GM19468 (cell line): ENCODE data around the gene KCNMA1.

Experiments
- ATAC-seq: cut with Tn5 transposase; IDR thresholded peaks from one replicate; pipeline ENCODE4 v1.9.1; 2021; ENCODE audit warnings: mild to moderate bottlenecking, moderate library complexity, moderate number of reproducible peaks; ENCODE audit not compliant: unreplicated experiment; ENCODE audit errors: extremely low read depth

KCNMA1 gene

DNA sequence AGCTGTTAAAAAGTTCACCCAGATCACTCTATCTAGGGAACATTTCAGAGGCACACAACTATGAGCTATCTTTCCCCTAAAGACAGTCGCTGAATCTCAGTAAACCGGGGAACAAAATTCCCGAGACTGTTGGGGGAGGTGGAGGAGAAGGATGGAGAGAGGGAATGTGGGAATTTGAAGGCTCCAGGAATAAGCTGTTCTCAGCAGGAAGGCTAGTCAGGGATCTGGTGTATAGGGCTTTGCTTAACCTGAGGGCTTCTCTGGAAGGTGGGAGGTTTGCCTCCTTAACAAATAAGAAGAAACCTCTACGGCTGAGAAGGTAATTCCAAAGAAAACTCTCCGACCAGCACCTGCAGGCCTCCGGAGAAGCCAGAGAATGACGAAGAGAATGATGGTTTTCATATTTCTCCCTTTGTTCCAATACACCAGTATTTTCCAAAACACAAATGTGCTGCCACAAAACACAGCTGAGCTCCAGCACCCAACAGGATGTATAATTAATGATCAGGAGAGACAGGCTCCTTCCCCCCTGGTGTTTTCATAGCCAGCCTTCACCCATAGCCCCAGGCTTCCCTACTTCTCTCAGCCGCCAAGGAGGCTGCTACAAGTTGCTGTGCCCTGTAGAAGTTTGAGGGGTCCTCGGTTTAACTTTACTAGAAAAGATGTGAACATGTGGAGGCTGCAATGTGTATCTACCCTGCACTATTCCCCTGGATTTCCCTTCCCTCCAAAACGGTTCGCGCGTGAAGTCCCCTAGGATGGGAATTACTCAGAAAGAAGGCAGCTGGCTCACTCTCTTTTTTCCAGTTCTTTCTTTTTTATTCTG, 2.0 kb downstream of the KCNMA1 start:
- ATAC-seq = no peak

DNA sequence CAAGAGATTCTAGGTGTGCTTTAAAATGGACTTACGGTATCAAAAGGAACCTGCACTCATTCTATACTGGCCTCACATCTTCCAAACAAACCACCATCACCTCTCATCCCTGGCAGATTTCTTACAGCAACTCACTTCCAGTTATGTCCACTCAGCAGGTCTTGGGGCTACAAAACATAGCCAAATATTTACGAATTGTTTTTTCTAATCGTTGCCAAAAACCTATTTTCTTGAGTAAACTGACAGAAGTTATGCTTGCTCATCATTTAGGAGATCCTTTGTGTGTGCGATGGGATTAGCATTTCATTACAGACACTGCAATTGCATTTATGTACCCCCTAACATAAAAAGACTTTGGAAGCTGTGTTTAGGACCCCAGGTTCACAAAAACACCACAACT, 2.7 kb downstream of the KCNMA1 start:
- no peak for ATAC-seq

DNA sequence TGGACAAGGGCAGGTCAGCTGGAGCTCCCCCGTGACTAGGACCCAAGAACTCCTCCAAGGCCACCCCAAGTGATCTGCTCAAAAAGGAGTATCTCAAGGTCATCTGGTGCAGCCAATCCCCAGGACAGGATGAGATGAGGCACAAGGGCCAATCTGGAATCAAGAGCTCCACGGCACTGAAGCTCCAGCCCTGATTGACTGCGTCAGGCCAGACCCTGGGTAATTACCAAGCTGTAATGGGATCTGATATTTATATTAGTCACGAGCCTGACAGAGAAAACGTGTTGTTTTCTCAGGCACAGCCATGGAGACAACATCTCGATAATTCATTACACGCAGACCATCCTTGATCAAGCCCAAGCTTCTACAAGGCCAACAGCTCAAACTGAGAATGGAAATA, 4.2 kb downstream of the KCNMA1 start:
- ATAC-seq = no peak

DNA sequence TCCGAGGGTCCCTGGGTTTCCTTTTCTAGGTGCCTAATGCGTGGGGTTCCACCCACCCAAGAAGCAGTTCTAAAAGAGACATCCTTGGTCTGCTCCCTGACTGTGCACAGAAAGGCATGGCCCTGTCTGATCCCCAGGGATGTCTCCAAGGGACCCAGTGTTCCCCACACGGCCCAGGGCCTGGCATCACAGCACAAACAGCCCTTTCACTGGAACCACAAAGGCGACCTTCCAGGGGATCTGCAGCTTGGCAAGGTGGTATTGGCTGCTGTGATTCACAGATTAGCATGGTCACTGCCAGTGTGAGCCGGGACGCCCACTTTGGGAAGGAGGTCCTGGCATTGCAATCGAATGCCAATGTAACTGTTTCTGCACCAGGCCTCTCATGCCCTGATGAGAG, 6.4 kb downstream of the KCNMA1 start:
- ATAC-seq = no peak

- no peak for ATAC-seq
These were observed 7.1 kb downstream of the KCNMA1 start for GRCh38 chr10:77630507-77630848.

GRCh38 chr10:77629775-77630506, 7.7 kb downstream of the KCNMA1 start:
- ATAC-seq = no peak

- ATAC-seq = no peak
These were observed 8.5 kb downstream of the KCNMA1 start for GRCh38 chr10:77628906-77629730.

DNA sequence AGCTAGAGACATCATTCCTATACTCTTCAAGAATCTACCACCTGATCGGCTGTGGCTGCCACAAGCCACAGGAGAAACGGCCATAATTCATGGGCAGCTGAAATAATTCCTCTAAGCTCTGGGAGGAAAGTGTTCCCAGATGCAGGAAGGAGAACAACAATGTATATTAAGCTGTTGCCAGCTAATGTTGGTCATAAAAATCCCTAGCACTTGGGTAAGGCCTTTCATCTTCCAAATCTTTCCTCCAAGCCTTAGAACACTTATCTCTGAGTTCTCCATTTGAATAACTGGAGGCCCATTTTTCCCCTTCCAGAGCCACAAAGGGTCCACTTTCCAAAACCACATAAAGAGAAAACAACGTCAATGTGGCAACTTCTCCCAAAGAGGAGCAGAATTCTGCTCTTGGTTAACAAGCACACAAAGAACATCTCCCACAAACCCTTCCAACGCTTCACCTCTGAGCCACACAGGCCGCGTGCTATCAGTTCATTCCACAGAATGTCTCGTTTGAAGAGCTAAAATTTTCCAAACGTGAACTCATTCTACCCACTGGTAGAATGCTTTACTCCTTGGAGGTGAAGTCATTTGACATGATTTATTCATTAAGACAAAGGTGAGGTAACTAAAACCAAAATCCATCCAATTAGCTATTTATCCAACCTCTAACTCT, 11.2 kb downstream of the KCNMA1 start:
- no peak for ATAC-seq

- ATAC-seq = no peak
These were observed 12.2 kb downstream of the KCNMA1 start for GRCh38 chr10:77625379-77625778.

DNA sequence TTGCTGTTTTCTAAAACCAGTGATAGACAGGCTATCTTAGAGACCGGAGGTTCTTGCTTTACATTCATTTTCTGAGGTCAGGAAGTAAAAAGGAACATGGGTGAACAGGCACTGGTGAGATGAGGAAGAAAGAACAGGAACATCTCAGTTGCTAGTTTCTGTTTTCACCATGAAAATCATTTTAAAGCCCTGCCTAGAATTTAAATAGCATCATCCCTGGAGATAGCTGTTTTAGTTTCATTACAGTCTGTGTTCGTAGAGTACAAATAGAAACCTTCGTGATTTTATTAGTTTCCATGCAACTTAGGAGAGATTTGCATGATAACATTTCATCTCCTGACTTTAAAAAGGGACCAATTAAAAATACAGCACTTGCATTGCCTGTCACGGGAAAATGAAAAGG, 14.7 kb downstream of the KCNMA1 start:
- peak; percentile 80 for ATAC-seq

- ATAC-seq = no peak
These were observed 16.9 kb downstream of the KCNMA1 start for GRCh38 chr10:77620731-77621130.

DNA sequence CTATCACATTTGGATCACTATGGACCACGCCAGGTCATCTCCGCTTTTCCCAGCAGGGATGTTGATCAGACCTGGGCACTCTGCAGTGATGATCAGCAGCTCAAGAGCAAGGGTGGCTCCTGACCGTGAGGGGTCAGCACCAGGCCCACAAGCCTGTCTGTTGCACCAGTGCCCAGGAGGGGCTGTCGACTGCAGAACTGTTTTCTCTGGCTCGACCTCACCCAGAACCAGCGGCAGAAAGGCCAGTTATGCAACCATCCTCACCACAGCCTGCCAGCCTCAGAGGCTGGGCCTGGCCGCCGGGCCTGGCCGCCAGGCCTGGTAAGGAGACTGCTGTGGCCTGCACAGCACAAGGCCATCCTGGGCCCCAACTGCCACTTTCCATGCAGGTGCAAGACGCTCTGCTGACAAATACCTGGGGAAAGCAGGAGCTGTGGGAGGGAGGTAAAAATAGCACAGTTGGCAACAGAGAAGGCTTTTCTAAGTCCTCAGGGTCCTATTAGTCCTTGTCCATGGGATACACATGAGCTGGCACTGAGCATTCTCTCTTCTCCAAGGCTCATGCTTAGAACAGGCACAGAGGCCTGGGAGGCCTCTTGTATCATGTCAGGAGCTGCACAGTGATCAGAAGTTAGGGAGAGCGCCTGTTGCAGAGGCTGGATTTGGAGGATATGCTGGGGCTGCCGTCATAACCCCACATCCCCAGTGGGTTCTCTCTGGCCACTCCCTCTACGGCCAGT, 17.5 kb downstream of the KCNMA1 start:
- no peak for ATAC-seq

GRCh38 chr10:77618117-77618516, 19.5 kb downstream of the KCNMA1 start:
- ATAC-seq = no peak

DNA sequence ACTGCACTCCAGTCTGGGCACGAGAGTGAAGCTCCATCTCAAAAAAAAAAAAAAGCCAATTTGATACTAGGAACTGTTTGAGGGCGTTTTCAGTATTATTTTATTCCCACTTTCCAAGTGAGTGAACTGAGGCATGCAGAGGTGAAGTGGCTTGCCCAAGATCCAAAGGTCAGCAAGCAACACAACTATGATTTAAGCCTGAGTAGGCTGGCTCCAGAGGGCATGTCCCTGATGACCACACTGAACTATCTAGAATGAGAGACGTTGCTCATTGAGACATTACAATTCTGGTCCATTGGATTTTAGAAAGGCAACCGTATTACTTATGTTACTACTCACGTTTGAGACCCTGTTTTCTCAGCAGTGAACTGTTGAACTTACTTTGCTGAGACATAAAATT, 20.8 kb downstream of the KCNMA1 start:
- no peak for ATAC-seq

- ATAC-seq = no peak
These were observed 22.6 kb downstream of the KCNMA1 start for GRCh38 chr10:77614778-77615625.

GRCh38 chr10:77613476-77614130, 24.0 kb downstream of the KCNMA1 start:
- ATAC-seq = no peak

- no peak for ATAC-seq
These were observed 25.9 kb downstream of the KCNMA1 start for GRCh38 chr10:77611670-77612069.

GRCh38 chr10:77611221-77611620, 26.4 kb downstream of the KCNMA1 start:
- no peak for ATAC-seq
